HG02884 (cell line): ENCODE results near the gene SLC25A29.

Experiments
- ATAC-seq: cut with Tn5 transposase; IDR thresholded peaks from one replicate; pipeline ENCODE4 v1.9.1; 2021; ENCODE audit warnings: mild to moderate bottlenecking, moderate library complexity; ENCODE audit not compliant: unreplicated experiment

Gene SLC25A29

GRCh38 chr14:100332797-100333196, 26.6 kb upstream of the SLC25A29 start:
- no peak for ATAC-seq

GRCh38 chr14:100332071-100332639, 25.9 kb upstream of the SLC25A29 start:
- no peak for ATAC-seq

GRCh38 chr14:100330388-100330931, 24.2 kb upstream of the SLC25A29 start:
- no peak for ATAC-seq

GRCh38 chr14:100330007-100330344, 23.7 kb upstream of the SLC25A29 start:
- ATAC-seq: no peak

GRCh38 chr14:100329233-100330006, 23.2 kb upstream of the SLC25A29 start:
- no peak for ATAC-seq

GRCh38 chr14:100328495-100329163, 22.4 kb upstream of the SLC25A29 start:
- ATAC-seq: no peak

- no peak for ATAC-seq
These were observed 20.9 kb upstream of the SLC25A29 start for GRCh38 chr14:100327128-100327527.

GRCh38 chr14:100325958-100326357, 19.7 kb upstream of the SLC25A29 start:
- no peak for ATAC-seq

- ATAC-seq: no peak
These were observed 19.0 kb upstream of the SLC25A29 start for GRCh38 chr14:100325231-100325632.

GRCh38 chr14:100323942-100324307, 17.7 kb upstream of the SLC25A29 start:
- ATAC-seq: no peak

- ATAC-seq: no peak
These were observed 17.1 kb upstream of the SLC25A29 start, which contains the start of gene SLC25A47 for GRCh38 chr14:100323121-100323941. Gene SLC25A47, plus strand, starts transcription at chr14:100323339. Its CDS starts 76 bp downstream, at chr14:100323415.

GRCh38 chr14:100322138-100322957, 16.1 kb upstream of the SLC25A29 start:
- ATAC-seq: no peak

- no peak for ATAC-seq
These were observed 15.4 kb upstream of the SLC25A29 start for GRCh38 chr14:100321473-100322137.

- ATAC-seq: no peak
These were observed 14.1 kb upstream of the SLC25A29 start for GRCh38 chr14:100320157-100320856.

- peak; percentile 88 for ATAC-seq
These were observed 11.9 kb upstream of the SLC25A29 start for GRCh38 chr14:100317912-100318808.

- ATAC-seq: no peak
These were observed 11.1 kb upstream of the SLC25A29 start for GRCh38 chr14:100317389-100317788.

- no peak for ATAC-seq
These were observed 8.5 kb upstream of the SLC25A29 start for GRCh38 chr14:100314724-100315123.
